ENCODE results near the gene DCAF6. TPM values are rescaled to one million over a fixed set of nuclear protein-coding genes. Genes with fewer than 3 reads are reported as not detected.

Gene DCAF6
- total RNA-seq, 2 donors from 2014 or later, result 129 TPM

DNA sequence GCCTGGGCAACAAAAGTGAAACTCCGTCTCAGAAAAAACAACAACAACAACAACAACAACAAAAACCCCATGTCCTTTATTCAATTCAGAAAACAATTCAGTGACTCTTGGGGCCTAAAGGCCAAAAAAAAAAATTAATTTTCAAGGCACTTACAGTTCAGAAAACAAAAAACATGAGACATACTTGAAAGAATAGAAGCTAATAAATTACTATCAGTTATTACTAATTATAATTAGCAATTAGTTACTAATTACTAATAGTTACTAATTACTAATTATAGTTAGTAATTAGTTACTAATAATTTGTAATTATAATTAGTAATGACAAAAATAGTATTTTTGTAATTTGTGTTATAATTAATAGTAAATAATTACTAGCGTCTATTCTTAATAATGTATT is 57.2 kb downstream of the DCAF6 start:
- ATAC-seq (no peak), DNase-seq (no peak)
- intact Hi-C loops (cut with DNase I), result loop anchor here in 1 of 2 donors (10.0 kb wide), 1 partner anchor 49 kb away; no protein-coding TSS in a partner anchor

GRCh38 chr1:167994560-167994959 is 58.1 kb downstream of the DCAF6 start:
- ATAC-seq (no peak), DNase-seq (no peak)
- intact Hi-C loops (cut with DNase I), result loop anchor here in 1 of 2 donors (10.0 kb wide), 1 partner anchor 50 kb away; no protein-coding TSS in a partner anchor

- peak in 1 of 2 donors; percentile 50 for ATAC-seq
- DNase-seq, result no peak
- intact Hi-C loops (cut with DNase I), result loop anchor here in 1 of 2 donors (10.0 kb wide), 1 partner anchor 50 kb away; no protein-coding TSS in a partner anchor
These were observed 58.6 kb downstream of the DCAF6 start for GRCh38 chr1:167995038-167995437.

DNA sequence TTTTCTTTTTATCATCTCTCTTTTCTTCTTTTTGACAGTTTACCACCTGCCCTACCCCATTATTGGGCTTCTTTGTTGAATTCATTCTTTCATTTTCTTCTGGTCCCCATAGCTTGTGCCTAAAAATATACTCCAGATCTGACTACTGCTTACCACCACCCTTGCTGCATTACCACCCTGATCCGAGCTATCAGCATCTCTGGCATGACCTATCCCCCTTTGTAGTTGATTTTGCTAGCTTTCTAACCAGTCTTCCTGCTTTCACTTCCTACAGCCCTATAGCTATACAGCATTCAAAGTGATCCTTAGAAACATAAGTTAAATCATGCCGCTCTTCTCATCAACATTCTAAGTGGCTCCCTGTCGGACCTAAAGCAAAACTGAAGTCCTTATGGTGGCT is 59.8 kb downstream of the DCAF6 start:
- ATAC-seq, result no peak
- intact Hi-C loops (cut with DNase I), result loop anchor here in 1 of 2 donors (10.0 kb wide), 1 partner anchor 51 kb away; no protein-coding TSS in a partner anchor

GRCh38 chr1:167997037-167997575 is 60.6 kb downstream of the DCAF6 start:
- intact Hi-C loops (cut with DNase I), result loop anchor here in 1 of 2 donors (10.0 kb wide), 1 partner anchor 52 kb away; no protein-coding TSS in a partner anchor

More for the DNA sequence above, 59.8 kb downstream of the DCAF6 start:
- DNase-seq, result no peak

DNA sequence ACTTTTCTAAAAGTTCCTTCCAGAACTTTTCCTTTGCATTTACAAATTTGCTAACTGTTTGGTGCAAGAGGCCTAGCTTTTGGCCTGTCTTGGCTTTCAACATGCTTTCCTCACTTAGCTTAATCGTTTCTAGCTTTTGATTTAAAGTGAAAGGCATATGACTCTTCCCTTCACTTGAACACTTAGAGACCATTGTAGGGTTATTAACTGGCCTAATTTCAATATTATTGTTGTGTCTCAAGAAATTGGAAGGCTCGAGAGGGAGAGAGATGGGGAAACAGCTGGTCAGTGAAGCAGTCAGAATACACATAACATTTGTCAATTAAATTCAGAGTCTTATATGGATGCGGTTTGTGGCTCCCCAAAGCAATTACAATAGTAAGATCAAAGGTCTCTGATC is 63.4 kb downstream of the DCAF6 start:
- ATAC-seq (peak in 1 of 2 donors; percentile 40), DNase-seq (no peak)
- intact Hi-C loops (cut with DNase I), result loop anchor here in 1 of 2 donors (10.0 kb wide), 1 partner anchor 55 kb away; no protein-coding TSS in a partner anchor

More at GRCh38 chr1:167997037-167997575, 60.6 kb downstream of the DCAF6 start:
- no peak for ATAC-seq
- DNase-seq, result no peak

DNA sequence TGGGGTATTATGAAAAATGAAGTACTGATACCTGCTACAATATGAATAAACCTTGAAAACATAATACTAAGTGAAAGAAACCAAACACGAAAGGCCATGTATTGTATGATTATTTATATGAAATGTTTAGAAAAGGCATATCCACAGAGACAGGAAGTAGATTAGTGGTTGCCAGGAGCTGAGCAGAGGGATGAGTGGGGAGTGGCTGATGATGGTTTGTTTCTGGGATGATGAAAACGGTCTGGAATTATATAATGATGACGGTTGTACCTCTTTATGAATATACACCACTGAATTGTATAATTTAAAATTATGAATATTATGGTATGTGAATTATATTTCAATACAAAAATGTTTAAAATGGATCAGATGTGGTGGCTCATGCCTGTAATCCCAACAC is 64.2 kb downstream of the DCAF6 start:
- intact Hi-C loops (cut with DNase I), result no loop called here
- DNase-seq, result no peak
- ATAC-seq, result no peak

DNA sequence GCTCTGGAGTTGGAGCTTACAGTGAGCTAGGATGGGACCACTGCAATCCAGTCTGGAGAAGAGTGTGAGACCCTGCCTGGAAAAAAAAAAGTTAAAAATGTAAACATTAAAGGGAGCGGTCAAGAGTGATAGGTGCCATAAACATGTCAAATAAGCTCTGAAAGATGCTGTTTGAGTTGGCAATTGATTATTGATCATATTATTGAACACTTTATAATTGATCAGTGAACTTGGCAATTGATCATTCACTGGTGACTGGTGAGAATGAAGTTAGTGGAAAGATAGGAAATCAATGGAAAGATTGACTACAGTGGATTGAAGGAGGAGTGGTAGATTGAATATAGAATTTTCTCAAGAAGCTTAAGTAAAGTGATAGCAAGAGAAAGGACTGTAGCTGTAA is 64.7 kb downstream of the DCAF6 start:
- DNase-seq (no peak), ATAC-seq (no peak)
- intact Hi-C loops (cut with DNase I), result no loop called here

DNA sequence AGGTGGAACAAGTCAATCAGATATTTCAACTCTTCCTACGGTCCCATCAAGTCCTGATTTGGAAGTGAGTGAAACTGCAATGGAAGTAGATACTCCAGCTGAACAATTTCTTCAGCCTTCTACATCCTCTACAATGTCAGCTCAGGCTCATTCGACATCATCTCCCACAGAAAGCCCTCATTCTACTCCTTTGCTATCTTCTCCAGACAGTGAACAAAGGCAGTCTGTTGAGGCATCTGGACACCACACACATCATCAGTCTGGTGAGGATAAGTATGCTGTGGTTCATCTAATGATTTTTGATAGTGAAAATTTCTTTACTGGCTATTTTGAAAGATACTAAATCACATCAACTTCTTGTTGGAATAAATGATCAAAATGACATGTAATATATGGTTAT is 68.0 kb downstream of the DCAF6 start:
- intact Hi-C loops (cut with DNase I), result no loop called here
- ATAC-seq, result peak in 1 of 2 donors; percentile 28
- no peak for DNase-seq

GRCh38 chr1:168005529-168005928 is 69.0 kb downstream of the DCAF6 start:
- intact Hi-C loops (cut with DNase I), result no loop called here
- no peak for ATAC-seq
- DNase-seq, result no peak

DNA sequence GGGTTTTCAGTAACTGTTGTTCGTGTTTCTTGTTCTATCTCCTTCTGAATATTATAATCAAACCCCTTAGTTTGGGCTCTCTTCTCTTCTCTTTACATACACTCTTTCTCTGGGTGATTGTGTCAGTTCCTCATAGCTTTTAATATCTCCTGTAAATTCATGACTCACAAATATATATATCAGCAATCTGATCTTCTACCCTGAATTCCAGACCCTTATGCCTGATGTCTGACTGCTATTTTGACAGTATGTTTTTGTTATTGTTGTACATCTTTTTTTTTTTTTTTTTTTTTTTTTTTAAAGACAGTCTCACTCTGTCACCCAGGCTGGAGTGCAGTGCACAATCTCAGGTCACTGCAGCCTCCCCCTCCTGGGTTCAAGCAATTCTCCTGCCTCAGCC is 71.2 kb downstream of the DCAF6 start:
- DNase-seq, result no peak
- ATAC-seq, result peak in 1 of 2 donors; percentile 14
- intact Hi-C loops (cut with DNase I), result no loop called here

DNA sequence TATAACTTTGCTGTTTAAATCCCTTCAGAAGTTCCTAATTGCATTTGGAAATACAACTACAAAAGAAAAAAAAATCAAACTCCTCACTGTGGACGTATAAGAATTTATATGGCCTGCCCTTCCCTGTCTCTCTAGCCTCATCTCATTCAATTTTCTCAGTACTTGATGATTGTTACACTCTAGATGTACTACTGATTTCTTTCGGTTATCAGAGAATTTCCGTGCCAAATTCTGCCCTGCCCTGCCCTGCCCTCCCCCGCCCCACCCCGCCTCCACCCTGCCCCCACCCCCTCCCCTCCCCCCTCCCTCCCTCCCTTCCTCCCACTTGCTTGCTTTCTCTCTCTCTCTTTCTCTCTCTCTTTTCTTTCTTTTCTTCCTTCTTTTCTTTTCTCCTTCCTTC is 72.1 kb downstream of the DCAF6 start:
- DNase-seq (no peak), ATAC-seq (no peak)
- intact Hi-C loops (cut with DNase I), result no loop called here

GRCh38 chr1:168009322-168009721 is 72.8 kb downstream of the DCAF6 start:
- no peak for DNase-seq
- intact Hi-C loops (cut with DNase I), result no loop called here
- no peak for ATAC-seq

DNA sequence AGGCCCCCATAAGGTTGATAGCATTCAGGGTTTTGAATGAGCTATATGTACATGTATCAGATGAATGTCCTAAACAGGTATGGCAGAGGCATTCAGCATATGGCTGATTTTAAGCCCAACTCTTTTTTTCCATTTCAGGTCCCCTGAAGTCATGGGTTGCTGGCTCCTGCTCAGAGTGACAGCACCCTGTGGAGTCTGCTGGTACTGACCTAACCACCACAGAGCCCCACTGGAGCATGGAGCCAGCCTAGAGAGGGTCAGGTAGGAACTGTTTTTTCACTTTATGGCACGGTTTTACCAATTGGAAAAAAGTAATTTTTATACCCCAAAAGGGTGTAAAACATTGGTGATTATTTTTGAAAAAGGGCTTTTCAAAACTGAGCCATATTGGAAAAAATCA is 82.9 kb downstream of the DCAF6 start:
- intact Hi-C loops (cut with DNase I), result no loop called here
- DNase-seq, result no peak
- no peak for ATAC-seq

- intact Hi-C loops (cut with DNase I), result no loop called here
- ATAC-seq, result no peak
- no peak for DNase-seq
These were observed 94.7 kb downstream of the DCAF6 start for GRCh38 chr1:168031198-168031597.

GRCh38 chr1:168031627-168032026 is 95.1 kb downstream of the DCAF6 start:
- intact Hi-C loops (cut with DNase I), result no loop called here
- ATAC-seq (no peak), DNase-seq (no peak)

DNA sequence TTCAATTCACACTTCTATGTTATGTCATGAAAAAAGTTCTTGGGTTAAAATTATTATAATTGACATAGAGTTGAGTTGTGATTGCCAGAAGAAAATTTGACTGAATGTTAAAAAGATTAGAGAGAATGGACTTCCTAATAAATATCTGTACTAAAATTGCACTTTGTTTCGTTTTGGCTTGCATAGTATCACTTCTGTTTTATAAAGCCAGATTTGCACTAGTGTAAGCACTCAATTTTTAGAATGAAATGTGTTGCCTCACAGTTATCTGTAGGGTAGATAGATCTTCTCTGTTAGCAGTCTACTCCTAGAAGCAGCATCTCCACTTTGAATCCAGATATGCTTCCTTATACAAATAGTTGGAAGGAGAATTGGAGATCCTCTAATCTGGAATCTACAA is 95.5 kb downstream of the DCAF6 start:
- DNase-seq, result no peak
- no peak for ATAC-seq
- intact Hi-C loops (cut with DNase I), result no loop called here

DNA sequence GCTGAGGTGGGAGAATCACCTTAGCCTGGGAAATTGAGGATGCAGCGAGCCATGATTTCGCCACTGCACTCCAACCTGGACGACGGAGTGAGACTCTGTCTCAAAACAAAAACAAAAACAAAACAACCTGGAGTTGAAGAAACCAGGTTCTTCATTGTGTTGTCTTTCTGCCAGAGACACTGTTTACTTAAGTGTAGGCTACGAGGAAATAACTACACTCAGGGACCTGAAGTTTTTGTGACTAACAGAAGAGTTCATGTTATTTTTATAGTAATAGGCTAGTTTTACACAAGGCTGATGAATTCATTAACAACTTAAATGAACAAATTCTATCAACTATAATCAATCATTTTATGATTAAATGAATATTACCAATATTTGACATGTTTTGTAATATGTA is 98.9 kb downstream of the DCAF6 start:
- ATAC-seq, result no peak
- intact Hi-C loops (cut with DNase I), result no loop called here
- no peak for DNase-seq

- intact Hi-C loops (cut with DNase I), result no loop called here
- ATAC-seq (no peak), DNase-seq (no peak)
These were observed 105.9 kb downstream of the DCAF6 start for GRCh38 chr1:168042362-168042761.

DNA sequence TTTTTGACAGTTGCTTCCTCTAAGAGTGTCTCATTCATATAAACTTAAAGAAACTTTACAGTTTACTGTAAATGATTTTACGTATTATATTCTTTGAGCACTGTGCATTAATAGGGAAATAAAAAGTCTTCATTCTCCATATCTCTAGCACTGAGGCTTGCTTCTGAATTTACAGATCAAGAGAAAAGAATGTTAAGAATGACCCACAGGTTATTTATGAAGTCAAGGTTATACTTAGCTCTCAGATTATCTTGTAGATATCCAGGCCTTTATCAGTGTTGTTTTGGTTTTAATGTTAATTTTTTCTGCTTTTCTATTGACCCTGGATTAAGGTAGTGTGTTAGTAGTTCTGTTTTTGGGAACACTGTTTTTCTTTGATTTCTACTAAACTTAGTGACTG is 108.8 kb downstream of the DCAF6 start:
- intact Hi-C loops (cut with DNase I), result no loop called here
- ATAC-seq (no peak), DNase-seq (no peak)

GRCh38 chr1:168050307-168050706 is 113.8 kb downstream of the DCAF6 start:
- intact Hi-C loops (cut with DNase I), result no loop called here
- DNase-seq (no peak), ATAC-seq (no peak)
